Measurements from ENCODE around the gene TRDMT1.

Gene TRDMT1

GRCh38 chr10:17179002-17179401, 22.5 kb downstream of the TRDMT1 start:
- DNase-seq (ENCODE audit: insufficient read length, low spot score) = no peak
- FAIRE-seq = no peak

GRCh38 chr10:17178006-17178405, 23.5 kb downstream of the TRDMT1 start:
- no peak for FAIRE-seq
- no peak for DNase-seq (ENCODE audit: insufficient read length, low spot score)

GRCh38 chr10:17177014-17177413, 24.5 kb downstream of the TRDMT1 start:
- no peak for FAIRE-seq
- no peak for DNase-seq (ENCODE audit: insufficient read length, low spot score)

GRCh38 chr10:17176091-17176490, 25.4 kb downstream of the TRDMT1 start:
- no peak for DNase-seq (ENCODE audit: insufficient read length, low spot score)
- FAIRE-seq = no peak

- DNase-seq (ENCODE audit: insufficient read length, low spot score) (no peak), FAIRE-seq (peak; percentile 56)
Observed at GRCh38 chr10:17175551-17175950, 25.9 kb downstream of the TRDMT1 start.

- DNase-seq (ENCODE audit: insufficient read length, low spot score) = no peak
- FAIRE-seq = no peak
Observed at GRCh38 chr10:17174626-17175025, 26.8 kb downstream of the TRDMT1 start.

- DNase-seq (ENCODE audit: insufficient read length, low spot score) (no peak), FAIRE-seq (no peak)
Observed at GRCh38 chr10:17171141-17171641, 30.3 kb downstream of the TRDMT1 start.

- DNase-seq (ENCODE audit: insufficient read length, low spot score) = no peak
- FAIRE-seq = no peak
Observed at GRCh38 chr10:17169803-17170202, 31.7 kb downstream of the TRDMT1 start.

GRCh38 chr10:17166699-17167098, 34.8 kb downstream of the TRDMT1 start:
- FAIRE-seq (no peak), DNase-seq (ENCODE audit: insufficient read length, low spot score) (no peak)

GRCh38 chr10:17162828-17163227, 38.6 kb downstream of the TRDMT1 start:
- FAIRE-seq (no peak), DNase-seq (ENCODE audit: insufficient read length, low spot score) (no peak)

GRCh38 chr10:17161775-17162174, 39.7 kb downstream of the TRDMT1 start:
- DNase-seq (ENCODE audit: insufficient read length, low spot score) = no peak
- FAIRE-seq = no peak

GRCh38 chr10:17157024-17157423, 44.4 kb downstream of the TRDMT1 start:
- DNase-seq (ENCODE audit: insufficient read length, low spot score) (no peak), FAIRE-seq (no peak)

GRCh38 chr10:17155826-17156225, 45.6 kb downstream of the TRDMT1 start:
- DNase-seq (ENCODE audit: insufficient read length, low spot score) (no peak), FAIRE-seq (no peak)

- FAIRE-seq (no peak), DNase-seq (ENCODE audit: insufficient read length, low spot score) (no peak)
Observed at GRCh38 chr10:17154116-17154515, 47.4 kb downstream of the TRDMT1 start.

GRCh38 chr10:17153321-17153720, 48.2 kb downstream of the TRDMT1 start:
- DNase-seq (ENCODE audit: insufficient read length, low spot score) (no peak), FAIRE-seq (no peak)

- DNase-seq (ENCODE audit: insufficient read length, low spot score) = no peak
Observed at GRCh38 chr10:17151716-17152115, 49.8 kb downstream of the TRDMT1 start.

GRCh38 chr10:17147884-17148489, 53.5 kb downstream of the TRDMT1 start:
- no peak for FAIRE-seq
- no peak for DNase-seq (ENCODE audit: insufficient read length, low spot score)

More at GRCh38 chr10:17151716-17152115, 49.8 kb downstream of the TRDMT1 start:
- FAIRE-seq = no peak

- DNase-seq (ENCODE audit: insufficient read length, low spot score) = no peak
- FAIRE-seq = no peak
Observed at GRCh38 chr10:17146892-17147291, 54.6 kb downstream of the TRDMT1 start.

- DNase-seq (ENCODE audit: insufficient read length, low spot score) (no peak), FAIRE-seq (no peak)
Observed at GRCh38 chr10:17145239-17145638, 56.2 kb downstream of the TRDMT1 start.

- no peak for FAIRE-seq
Observed at GRCh38 chr10:17144757-17145156, 56.7 kb downstream of the TRDMT1 start.

GRCh38 chr10:17144032-17144431, 57.4 kb downstream of the TRDMT1 start:
- DNase-seq (ENCODE audit: insufficient read length, low spot score) (no peak), FAIRE-seq (no peak)

More at GRCh38 chr10:17144757-17145156, 56.7 kb downstream of the TRDMT1 start:
- no peak for DNase-seq (ENCODE audit: insufficient read length, low spot score)

- DNase-seq (ENCODE audit: insufficient read length, low spot score) (no peak), FAIRE-seq (no peak)
Observed at GRCh38 chr10:17143055-17143690, 58.3 kb downstream of the TRDMT1 start.

All from GM19239 (cell line).